Uterus (tissue), 4 donors: ENCODE measurements around the gene NBAS. TPM values are rescaled to one million over a fixed set of nuclear protein-coding genes. Genes with fewer than 3 reads are reported as not detected.
"Not testable (repeated sequence)": the region's sequence is repeated elsewhere in the genome, so short reads cannot be mapped to it uniquely, and the experiment has no call there.

Source experiments
- DNase-seq, 2 donors: peaks; one replicate each; pipeline ENCODE4 v3.0.0-alpha.2; 2019 to 2020
- H3K27ac ChIP-seq, 2 donors: fragments of 200-600 bp; sonication (generic); 1 replicate in 1 of 2; 2 replicates in 1 of 2; pipeline ENCODE4 v1.5.1; 2016 to 2018
- H3K27me3 ChIP-seq, 2 donors: fragments of 200-600 bp; sonication (generic); one replicate each; pipeline ENCODE4 v1.5.1; 2018 to 2019; ENCODE audit warnings: control low read depth in 1 of 2
- H3K36me3 ChIP-seq, 2 donors: fragments of 200-600 bp; sonication (generic); one replicate each; pipeline ENCODE4 v1.5.1; 2019; ENCODE audit warnings: control low read depth in 1 of 2
- H3K4me1 ChIP-seq, 2 donors: fragments of 200-600 bp; sonication (generic); one replicate each; pipeline ENCODE4 v1.5.1; 2018 to 2019; ENCODE audit warnings: control low read depth in 1 of 2
- H3K4me3 ChIP-seq, 2 donors: fragments of 200-600 bp; sonication (generic); 1 replicate in 1 of 2; 2 replicates in 1 of 2; pipeline ENCODE4 v1.5.1; 2018 to 2019; ENCODE audit warnings: mild to moderate bottlenecking in 1 of 2
- H3K9me3 ChIP-seq, 2 donors: fragments of 200-600 bp; sonication (generic); one replicate each; pipeline ENCODE4 v1.5.1; 2019; ENCODE audit warnings: control low read depth in 1 of 2
- POLR2A ChIP-seq, 2 donors: fragments of 450-650 bp; IDR thresholded peaks; one replicate each; pipeline ENCODE4 v1.6.1; 2016; ENCODE audit warnings: antibody characterized with exemption in 2 of 2, mild to moderate bottlenecking in 1 of 2, moderate library complexity in 1 of 2
- intact Hi-C: fragments of 100-400 bp; cut with DNase I; formaldehyde crosslinking; loops from one replicate; pipeline ENCODE4 v1.15.1; 2023; ENCODE audit warnings: low total_unique reads
- total RNA-seq, 4 donors: library from RNA; depleted of rRNA in 3 of 4; stranded (reverse); fragments of >200 nt in 3 of 4; gene quantifications; one replicate each; pipeline versions ENCODE4 v1.1.0 to v1.2.4, GENCODE V29; 2014 to 2023
- TF ChIP-seq, protein P1 (sequence below), 4 experiments: fragments of 200-600 bp in 2 of 4; fragments of 450-650 bp in 2 of 4; sonication (generic) in 2 of 4; IDR thresholded peaks; one replicate each; pipeline ENCODE4 v1.5.1; 2016 to 2019; ENCODE audit warnings: antibody characterized with exemption in 4 of 4, mild to moderate bottlenecking in 2 of 4, moderate library complexity in 1 of 4
- donor health status: DM: yes; HTN: yes; CAD: no.

Gene NBAS
- total RNA-seq, 4 donors from 2014 or later: 36.2 to 93.5 (median 49.5) TPM

DNA sequence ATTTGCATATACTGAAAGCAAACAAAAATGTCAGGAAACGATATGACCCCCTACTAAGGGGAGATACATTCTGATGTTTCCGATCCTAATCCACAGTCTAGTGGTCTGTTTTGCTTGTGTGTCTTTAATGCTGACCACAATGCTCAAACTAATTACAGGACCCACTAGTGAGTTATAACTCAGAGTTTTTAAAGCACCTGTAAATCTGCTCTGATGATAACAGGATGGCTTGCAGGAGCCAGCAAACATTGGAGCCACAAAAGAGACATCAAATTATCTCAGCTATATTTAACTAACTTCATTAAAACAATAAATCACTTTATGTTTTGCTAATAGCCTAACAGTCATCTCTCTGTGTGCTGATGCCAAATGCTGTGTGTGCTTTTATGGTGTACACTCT lies 300.3 kb downstream of the NBAS start:
- H3K4me3 ChIP-seq: no peak overlapping the region
- no peaks in the 10 kb centered on the region for H3K4me1 ChIP-seq
- DNase-seq: no peak
- H3K27me3 ChIP-seq: no peaks in the 10 kb centered on the region
- intact Hi-C loops: no loop called here
- no peaks in the 10 kb centered on the region for H3K36me3 ChIP-seq
- H3K27ac ChIP-seq: no peak overlapping the region
- no peak for TF ChIP-seq POLR2A (IDR thresholded peaks at IDR 0.05)
- TF ChIP-seq, protein P1, sequence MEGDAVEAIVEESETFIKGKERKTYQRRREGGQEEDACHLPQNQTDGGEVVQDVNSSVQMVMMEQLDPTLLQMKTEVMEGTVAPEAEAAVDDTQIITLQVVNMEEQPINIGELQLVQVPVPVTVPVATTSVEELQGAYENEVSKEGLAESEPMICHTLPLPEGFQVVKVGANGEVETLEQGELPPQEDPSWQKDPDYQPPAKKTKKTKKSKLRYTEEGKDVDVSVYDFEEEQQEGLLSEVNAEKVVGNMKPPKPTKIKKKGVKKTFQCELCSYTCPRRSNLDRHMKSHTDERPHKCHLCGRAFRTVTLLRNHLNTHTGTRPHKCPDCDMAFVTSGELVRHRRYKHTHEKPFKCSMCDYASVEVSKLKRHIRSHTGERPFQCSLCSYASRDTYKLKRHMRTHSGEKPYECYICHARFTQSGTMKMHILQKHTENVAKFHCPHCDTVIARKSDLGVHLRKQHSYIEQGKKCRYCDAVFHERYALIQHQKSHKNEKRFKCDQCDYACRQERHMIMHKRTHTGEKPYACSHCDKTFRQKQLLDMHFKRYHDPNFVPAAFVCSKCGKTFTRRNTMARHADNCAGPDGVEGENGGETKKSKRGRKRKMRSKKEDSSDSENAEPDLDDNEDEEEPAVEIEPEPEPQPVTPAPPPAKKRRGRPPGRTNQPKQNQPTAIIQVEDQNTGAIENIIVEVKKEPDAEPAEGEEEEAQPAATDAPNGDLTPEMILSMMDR (IDR thresholded peaks at IDR 0.05): no peak
- no peaks in the 10 kb centered on the region for H3K9me3 ChIP-seq

DNA sequence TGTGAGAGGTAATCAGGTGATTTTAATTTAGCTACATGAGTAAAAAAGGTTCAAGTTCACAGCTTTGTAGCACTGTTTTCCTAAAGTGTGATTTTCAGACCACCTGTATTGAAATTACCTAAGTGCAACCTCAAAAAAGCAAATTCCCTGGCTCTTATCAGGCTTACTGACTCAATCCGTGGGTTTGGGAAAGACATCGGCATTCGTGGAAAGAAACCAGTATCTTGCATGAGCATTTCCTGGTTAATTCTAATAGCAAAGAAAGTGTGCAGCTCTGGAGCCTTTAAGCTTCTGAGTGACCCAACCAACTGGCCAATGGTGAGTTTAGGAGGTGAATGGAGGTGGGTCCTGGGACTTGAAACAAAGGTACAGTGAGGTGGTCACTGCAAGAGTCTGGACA lies 300.9 kb downstream of the NBAS start:
- no peak overlapping the region for H3K27ac ChIP-seq
- no peaks in the 10 kb centered on the region for H3K27me3 ChIP-seq
- H3K4me1 ChIP-seq: no peaks in the 10 kb centered on the region
- intact Hi-C loops: no loop called here
- no peak overlapping the region for H3K4me3 ChIP-seq
- TF ChIP-seq, protein P1 (IDR thresholded peaks at IDR 0.05): no peak
- TF ChIP-seq POLR2A (IDR thresholded peaks at IDR 0.05): no peak
- no peaks in the 10 kb centered on the region for H3K9me3 ChIP-seq
- H3K36me3 ChIP-seq: no peaks in the 10 kb centered on the region
- DNase-seq: no peak

DNA sequence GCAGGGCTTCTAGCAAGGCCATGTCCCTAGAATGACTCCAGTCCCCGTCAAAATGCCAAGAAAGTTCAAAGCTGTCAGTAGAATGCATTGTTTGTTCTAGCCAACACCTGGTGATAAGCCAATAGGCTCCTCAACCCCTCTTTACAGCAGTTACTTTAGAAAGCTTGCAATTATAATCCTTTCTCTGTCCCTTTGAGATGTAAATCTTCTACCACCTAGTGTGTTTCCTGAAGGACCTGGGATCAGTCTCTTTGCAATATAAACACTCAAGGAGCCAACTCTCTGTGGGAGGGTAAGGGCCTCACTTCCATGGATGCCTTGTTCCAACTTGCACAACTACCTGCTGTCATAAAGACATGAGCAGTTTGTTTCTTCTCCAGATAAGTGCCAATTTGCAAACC lies 301.8 kb downstream of the NBAS start:
- Histone ChIP-seq H3K9me3 (no peaks in the 10 kb centered on the region), H3K27me3 (no peaks in the 10 kb centered on the region), H3K27ac (no peak overlapping the region), H3K4me1 (no peaks in the 10 kb centered on the region), H3K4me3 (no peak overlapping the region), H3K36me3 (no peaks in the 10 kb centered on the region)
- no peak for DNase-seq
- TF ChIP-seq, protein P1 (IDR thresholded peaks at IDR 0.05): no peak
- intact Hi-C loops: no loop called here

DNA sequence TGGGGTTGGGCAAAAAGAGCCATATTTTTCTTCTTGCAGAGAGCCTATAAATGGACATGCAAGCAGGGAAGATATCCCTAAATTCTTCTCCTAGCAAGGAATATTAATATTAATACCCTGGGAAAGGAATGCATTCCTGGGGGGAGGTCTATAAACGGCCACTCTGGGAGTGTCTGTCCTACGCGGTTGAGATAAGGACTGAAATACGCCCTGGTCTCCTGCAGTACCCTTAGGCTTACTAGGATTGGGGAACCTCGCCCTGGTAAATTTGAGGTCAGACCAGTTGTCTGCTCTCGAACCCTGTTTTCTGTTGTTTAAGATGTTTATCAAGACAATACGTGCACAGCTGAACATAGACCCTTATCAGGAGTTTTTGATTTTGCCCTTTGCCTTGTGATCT lies 302.7 kb downstream of the NBAS start:
- H3K4me3 ChIP-seq, DNase-seq, H3K9me3 ChIP-seq, H3K4me1 ChIP-seq, H3K27ac ChIP-seq, H3K36me3 ChIP-seq, H3K27me3 ChIP-seq, intact Hi-C loops: not testable (repeated sequence)

DNA sequence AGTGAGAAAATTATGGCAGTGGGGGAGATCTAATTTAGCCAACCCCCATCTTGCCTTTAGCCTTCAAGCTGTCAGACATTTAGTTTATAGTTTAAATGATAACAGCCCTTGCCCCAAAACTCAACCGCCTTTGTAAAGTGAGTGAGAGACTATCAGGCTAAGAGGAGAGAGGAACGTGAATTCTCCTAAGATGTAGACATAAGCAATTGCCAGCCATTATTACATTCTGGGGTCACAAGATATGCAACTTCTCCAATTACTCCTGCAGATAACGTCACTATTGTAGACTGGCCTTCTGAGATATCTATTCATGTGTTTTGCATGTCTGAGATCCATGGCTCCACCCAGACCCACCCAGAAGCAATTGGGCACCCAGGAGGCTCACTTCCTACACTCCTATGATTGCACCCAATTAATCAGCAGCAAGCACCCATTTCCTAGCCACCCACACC lies 307.3 kb downstream of the NBAS start:
- Histone ChIP-seq H3K27me3 (no peaks in the 10 kb centered on the region), H3K4me1 (no peaks in the 10 kb centered on the region), H3K9me3 (no peaks in the 10 kb centered on the region), H3K36me3 (no peaks in the 10 kb centered on the region), H3K4me3 (no peak overlapping the region), H3K27ac (no peak overlapping the region)
- DNase-seq: no peak
- intact Hi-C loops: no loop called here
- no peak for TF ChIP-seq POLR2A (IDR thresholded peaks at IDR 0.05)
- TF ChIP-seq, protein P1 (IDR thresholded peaks at IDR 0.05): no peak

DNA sequence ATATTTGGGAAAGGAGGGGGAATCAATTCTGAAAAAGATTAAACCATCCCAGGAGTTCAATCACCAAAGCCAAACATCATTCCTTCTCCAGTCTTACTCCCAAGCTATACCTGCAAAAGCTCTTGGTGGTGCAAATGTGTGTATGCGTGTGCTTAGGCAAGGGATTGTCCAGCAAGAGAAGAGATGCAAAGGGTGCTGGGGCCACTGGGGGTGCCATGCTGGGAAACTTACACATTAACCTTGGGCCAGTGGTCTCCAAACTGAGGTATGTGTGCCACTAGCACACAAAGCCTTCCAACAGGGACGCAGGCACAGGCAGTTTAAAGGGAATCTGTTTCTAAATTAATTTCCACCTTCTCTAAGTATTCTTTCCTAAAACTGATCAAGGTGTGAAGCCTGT lies 307.9 kb downstream of the NBAS start:
- intact Hi-C loops: no loop called here
- H3K9me3 ChIP-seq: no peaks in the 10 kb centered on the region
- no peak overlapping the region for H3K4me3 ChIP-seq
- H3K27me3 ChIP-seq: no peaks in the 10 kb centered on the region
- no peaks in the 10 kb centered on the region for H3K4me1 ChIP-seq
- H3K36me3 ChIP-seq: no peaks in the 10 kb centered on the region
- no peak overlapping the region for H3K27ac ChIP-seq
- DNase-seq: no peak
- TF ChIP-seq, protein P1 (IDR thresholded peaks at IDR 0.05): no peak
- no peak for TF ChIP-seq POLR2A (IDR thresholded peaks at IDR 0.05)
